Common myeloid progenitor, CD34-positive (primary cell): ENCODE results near the gene SPEF2.
"Not testable (repeated sequence)": the region's sequence is repeated elsewhere in the genome, so short reads cannot be mapped to it uniquely, and the experiment has no call there.

Source experiments
- CTCF ChIA-PET: fragments of 350-600 bp; sonication (Branson Sonifier 250); formaldehyde crosslinking; loops from one replicate; lab custom pipeline; 2021; ENCODE audit warnings: antibody characterized with exemption; lab: Charles Lee
- POLR2A ChIA-PET: fragments of 350-600 bp; sonication (Branson Sonifier 250); formaldehyde crosslinking; loops from one replicate; lab custom pipeline; 2021; ENCODE audit warnings: antibody characterized with exemption; lab: Charles Lee
- DNase-seq, 3 donors: peaks; one replicate each; pipeline versions ENCODE4 v3.0.0 to v3.0.0-alpha.2; 2013
- H3K27ac ChIP-seq, 2 experiments: 1 replicate in 1 of 2; 2 replicates in 1 of 2; pipeline ENCODE4 v1.7.0; 2013; ENCODE audit warnings: inconsistent platforms in 2 of 2, low read length in 2 of 2, mild to moderate bottlenecking in 2 of 2, low read depth in 1 of 2, moderate library complexity in 1 of 2; ENCODE audit not compliant: severe bottlenecking in 2 of 2, insufficient read depth in 1 of 2, poor library complexity in 1 of 2
- H3K27me3 ChIP-seq, 5 experiments: replicated peaks in 2 of 5; 1 replicate in 3 of 5; 2 replicates in 2 of 5; pipeline versions ENCODE4 v1.6.1 to v1.7.0; 2013; ENCODE audit warnings: low read length in 4 of 5, mild to moderate bottlenecking in 2 of 5, moderate library complexity in 2 of 5, inconsistent platforms in 1 of 5; ENCODE audit not compliant: insufficient read depth in 5 of 5, control insufficient read depth in 4 of 5
- H3K36me3 ChIP-seq, 4 experiments: 1 replicate in 2 of 4; 2 replicates in 2 of 4; pipeline versions ENCODE4 v1.6.1 to v1.7.0; 2013; ENCODE audit warnings: low read length in 3 of 4, control low read depth in 1 of 4, mild to moderate bottlenecking in 1 of 4; ENCODE audit not compliant: control insufficient read depth in 4 of 4, insufficient read depth in 4 of 4
- H3K4me1 ChIP-seq, 4 experiments: 1 replicate in 3 of 4; 2 replicates in 1 of 4; pipeline versions ENCODE4 v1.6.1 to v1.7.1; 2013; ENCODE audit warnings: low read length in 3 of 4, mild to moderate bottlenecking in 3 of 4, control low read depth in 1 of 4, inconsistent platforms in 1 of 4, moderate library complexity in 1 of 4; ENCODE audit not compliant: control insufficient read depth in 4 of 4, insufficient read depth in 4 of 4; ENCODE audit errors: control extremely low read depth in 1 of 4
- H3K4me3 ChIP-seq, 7 experiments: 1 replicate in 4 of 7; 2 replicates in 3 of 7; pipeline versions ENCODE4 v1.5.1 to v1.7.0; 2013; ENCODE audit warnings: mild to moderate bottlenecking in 7 of 7, low read length in 6 of 7, moderate library complexity in 6 of 7, inconsistent platforms in 2 of 7, low read depth in 2 of 7, control low read depth in 1 of 7; ENCODE audit not compliant: insufficient read depth in 4 of 7, control insufficient read depth in 1 of 7; ENCODE audit errors: extremely low read depth in 1 of 7
- H3K9me3 ChIP-seq, 5 experiments: 1 replicate in 4 of 5; 2 replicates in 1 of 5; pipeline versions ENCODE4 v1.6.1 to v1.7.1; 2013; ENCODE audit warnings: low read length in 4 of 5, mild to moderate bottlenecking in 2 of 5, inconsistent platforms in 1 of 5, low read depth in 1 of 5, moderate library complexity in 1 of 5; ENCODE audit not compliant: control insufficient read depth in 4 of 5, insufficient read depth in 2 of 5; ENCODE audit errors: control extremely low read depth in 1 of 5
- WGBS: methylation state at CpG from one replicate; pipeline ENCODE4 v1.1.5; 2013; ENCODE audit not compliant: insufficient coverage; 5-methylcytosine and 5-hydroxymethylcytosine counted together

SPEF2 gene

DNA sequence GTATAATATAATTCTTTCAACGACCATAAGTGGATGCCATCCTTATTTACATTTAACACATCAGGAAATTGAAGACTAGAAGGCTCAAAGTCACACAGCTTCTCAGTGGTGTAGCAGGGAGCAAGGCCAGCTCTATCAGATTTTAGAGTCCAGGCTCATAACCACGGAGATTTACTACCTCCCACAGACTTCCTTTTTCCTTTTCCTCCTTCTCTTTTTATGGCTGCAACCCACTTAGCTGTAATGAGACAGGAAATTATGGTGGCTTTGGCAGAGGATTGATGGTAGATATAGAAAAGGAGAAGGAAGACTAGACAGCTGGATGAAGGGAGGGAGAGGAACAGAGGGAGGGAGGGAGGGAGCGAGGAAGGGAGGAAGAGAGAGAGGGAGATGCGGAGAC lies 47.4 kb downstream of the SPEF2 start:
- H3K36me3 ChIP-seq: peaks cover 0 to 7% (median 0%) of the 10 kb centered on the region in 4 experiments
- WGBS: no CpG with 5 or more reads among the region's 4 CpGs
- DNase-seq: peak; percentile 54 to 78 (median 68)
- ChIA-PET POLR2A (interaction anchor here (0.5 to 0.6 kb wide), 2 partner anchors 131 to 182 kb away, joined by 3 read pairs; no protein-coding TSS in a partner anchor), CTCF (interaction anchor here (0.8 to 2.6 kb wide), 5 partner anchors 14 to 261 kb away, joined by 3 to 11 read pairs (median 4); no protein-coding TSS in a partner anchor)
- peak overlapping the region in 1 of 7 experiments; percentile 37 for H3K4me3 ChIP-seq
- no peak overlapping the region for H3K27ac ChIP-seq
- H3K27me3 ChIP-seq: no peaks in the 10 kb centered on the region
- no peaks in the 10 kb centered on the region for H3K9me3 ChIP-seq
- H3K4me1 ChIP-seq: peaks cover 10 to 42% (median 18%) of the 10 kb centered on the region in 4 experiments

DNA sequence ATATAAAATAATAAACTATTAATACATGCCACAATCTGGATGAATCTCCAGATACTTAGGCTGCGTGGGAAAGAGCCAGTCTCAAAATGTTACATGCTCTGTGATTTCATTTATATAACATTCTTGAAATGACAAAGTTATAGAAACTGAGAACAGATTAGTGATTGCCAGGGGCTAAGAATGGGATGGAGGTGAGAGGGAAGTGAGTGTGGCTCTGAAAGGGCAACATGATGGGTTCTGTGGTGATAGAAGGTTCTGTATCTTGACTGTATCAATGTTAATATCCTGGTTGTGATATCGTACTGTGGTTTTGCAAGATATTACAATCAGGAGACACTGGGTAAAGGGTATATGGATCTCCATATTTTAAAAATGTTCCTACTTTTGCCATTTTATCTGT lies 50.7 kb downstream of the SPEF2 start:
- Histone ChIP-seq H3K4me1 (peaks cover 18 to 69% (median 36%) of the 10 kb centered on the region in 4 experiments), H3K9me3 (no peaks in the 10 kb centered on the region), H3K4me3 (no peak overlapping the region), H3K27ac (no peak overlapping the region), H3K36me3 (peaks cover 0 to 5% (median 0%) of the 10 kb centered on the region in 4 experiments), H3K27me3 (no peaks in the 10 kb centered on the region)
- no peak for DNase-seq
- no CpG with 5 or more reads among the region's 2 CpGs for WGBS
- ChIA-PET CTCF (interaction anchor here (2.0 kb wide), 1 partner anchor 256 kb away, joined by 8 read pairs; no protein-coding TSS in a partner anchor), POLR2A (no interaction called here)

DNA sequence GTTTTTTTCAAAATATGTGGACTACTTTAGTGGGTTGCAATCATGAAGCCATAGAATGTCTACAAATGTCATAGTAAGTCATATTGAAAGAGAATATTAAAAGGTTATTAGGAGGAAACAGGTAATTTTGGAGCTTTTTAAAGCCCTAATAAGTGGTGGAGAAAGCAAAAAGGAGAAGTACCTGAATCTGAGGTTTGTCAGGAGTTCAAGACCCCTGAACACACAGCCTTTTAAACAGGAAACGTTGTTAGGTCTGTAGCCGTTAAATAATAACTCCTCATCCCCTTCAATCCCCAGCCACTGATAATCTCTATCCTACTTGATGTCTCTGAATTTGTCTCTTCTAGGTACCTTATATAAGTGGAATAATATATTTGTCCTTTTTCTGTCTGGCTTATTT lies 51.1 kb downstream of the SPEF2 start:
- ChIA-PET POLR2A (no interaction called here), CTCF (interaction anchor here (2.0 kb wide), 1 partner anchor 255 kb away, joined by 8 read pairs; no protein-coding TSS in a partner anchor)
- Histone ChIP-seq H3K36me3 (peaks cover 0 to 5% (median 0%) of the 10 kb centered on the region in 4 experiments), H3K27me3 (no peaks in the 10 kb centered on the region), H3K4me1 (peaks cover 22 to 69% (median 38%) of the 10 kb centered on the region in 4 experiments), H3K9me3 (no peaks in the 10 kb centered on the region), H3K4me3 (no peak overlapping the region), H3K27ac (no peak overlapping the region)
- peak in 2 of 3 donors; percentile 33 to 46 for DNase-seq
- no CpG with 5 or more reads among the region's 2 CpGs for WGBS

DNA sequence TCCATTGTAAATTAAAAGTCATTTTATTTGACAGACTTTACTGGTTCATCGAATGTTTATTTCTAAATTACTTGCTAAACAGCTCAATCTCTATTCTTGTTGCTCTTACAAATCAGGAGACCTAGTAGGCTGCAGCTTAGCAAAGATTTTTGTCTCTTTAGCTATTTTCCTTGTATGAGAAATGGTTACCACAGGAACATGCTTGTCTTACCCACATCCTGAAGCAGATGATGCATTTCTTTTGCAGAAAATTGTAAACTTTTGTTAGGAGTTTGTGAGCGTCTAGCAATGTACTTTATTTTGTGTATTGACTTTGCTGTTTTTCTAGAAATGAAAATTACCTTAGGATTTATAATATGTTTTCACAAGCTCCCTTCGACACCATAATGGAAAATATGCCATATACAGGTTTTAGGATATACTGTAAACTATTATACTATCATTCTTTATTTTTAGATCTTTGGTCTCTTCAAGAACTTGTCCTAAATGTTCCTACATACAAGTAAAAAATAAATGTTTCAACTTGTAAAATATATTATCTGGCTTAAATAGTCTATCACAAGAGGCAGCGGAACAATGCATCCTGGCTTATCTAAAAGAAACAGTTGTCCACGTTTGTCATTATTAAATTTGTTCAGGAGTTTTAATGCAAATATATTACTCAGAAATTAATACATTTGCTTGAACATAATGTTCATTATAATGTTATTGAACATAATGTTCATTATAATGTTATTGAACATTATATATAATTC lies 54.1 kb downstream of the SPEF2 start:
- POLR2A ChIA-PET: interaction anchor here (0.6 kb wide), 1 partner anchor 70 kb away, joined by 6 read pairs; no protein-coding TSS in a partner anchor
- CTCF ChIA-PET: interaction anchor here (2.5 kb wide), 1 partner anchor 21 kb away, joined by 7 read pairs; no protein-coding TSS in a partner anchor
- H3K27me3 ChIP-seq: no peaks in the 10 kb centered on the region
- peaks cover 12 to 62% (median 31%) of the 10 kb centered on the region in 4 experiments for H3K4me1 ChIP-seq
- no peaks in the 10 kb centered on the region for H3K9me3 ChIP-seq
- WGBS: 0% methylated on average over 1 of the region's 5 CpGs
- peak overlapping the region in 2 of 7 experiments; percentile 5 to 24 for H3K4me3 ChIP-seq
- peaks cover 0 to 5% (median 0%) of the 10 kb centered on the region in 4 experiments for H3K36me3 ChIP-seq
- peak in 2 of 3 donors; percentile 73 to 84 for DNase-seq
- no peak overlapping the region for H3K27ac ChIP-seq

DNA sequence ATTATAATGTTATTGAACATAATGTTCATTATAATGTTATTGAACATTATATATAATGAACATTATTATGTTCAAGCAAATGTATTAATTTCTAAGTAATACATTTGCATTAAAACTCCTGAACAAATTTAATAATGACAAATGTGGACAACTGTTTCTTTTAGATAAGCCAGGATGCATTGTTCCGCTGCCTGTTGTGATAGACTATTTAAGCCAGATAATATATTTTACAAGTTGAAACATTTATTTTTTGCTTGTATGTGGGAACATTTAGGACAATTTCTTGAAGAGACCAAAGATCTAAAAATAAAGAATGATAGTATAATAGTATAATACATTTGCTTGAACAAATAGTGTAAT lies 54.6 kb downstream of the SPEF2 start:
- H3K36me3 ChIP-seq, H3K4me3 ChIP-seq, POLR2A ChIA-PET, H3K27ac ChIP-seq, H3K9me3 ChIP-seq, H3K27me3 ChIP-seq, DNase-seq: not testable (repeated sequence)
- CTCF ChIA-PET: interaction anchor here (1.2 to 2.5 kb wide), 5 partner anchors 21 to 254 kb away, joined by 3 to 7 read pairs (median 5); no protein-coding TSS in a partner anchor
- no CpG with 5 or more reads among the region's 1 CpG for WGBS
- H3K4me1 ChIP-seq: peaks cover 12 to 59% (median 31%) of the 10 kb centered on the region in 4 experiments

DNA sequence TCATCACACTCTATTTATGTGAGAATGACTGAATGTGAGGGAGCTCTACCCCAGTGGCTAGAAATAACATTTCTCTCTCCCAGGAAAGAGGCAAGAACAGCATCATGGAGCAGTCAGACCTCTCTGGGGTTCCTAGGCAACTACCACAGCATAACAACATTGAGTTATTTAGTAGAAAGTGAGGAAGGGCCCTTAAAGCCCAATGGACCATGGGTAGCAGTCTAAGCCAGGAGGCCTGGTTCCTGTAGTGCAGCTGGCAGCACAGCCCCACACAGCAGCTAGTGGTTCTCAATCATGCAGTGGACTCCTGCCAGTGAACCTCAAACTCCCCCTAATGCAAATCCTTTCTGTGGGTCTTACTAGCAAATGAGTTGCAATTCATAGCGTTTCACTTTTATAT lies 55.3 kb downstream of the SPEF2 start:
- H3K36me3 ChIP-seq: peaks cover 0 to 2% (median 0%) of the 10 kb centered on the region in 4 experiments
- no peak overlapping the region for H3K4me3 ChIP-seq
- peak overlapping the region in 1 of 2 experiments; percentile 20 for H3K27ac ChIP-seq
- H3K27me3 ChIP-seq: no peaks in the 10 kb centered on the region
- peak in 2 of 3 donors; percentile 76 to 82 for DNase-seq
- H3K4me1 ChIP-seq: peaks cover 12 to 59% (median 31%) of the 10 kb centered on the region in 4 experiments
- WGBS: 20% methylated on average over 1 of the region's 1 CpG
- no peaks in the 10 kb centered on the region for H3K9me3 ChIP-seq
- CTCF ChIA-PET: interaction anchor here (1.0 to 1.7 kb wide), 6 partner anchors 9 to 253 kb away, joined by 3 to 7 read pairs (median 4); no protein-coding TSS in a partner anchor
- POLR2A ChIA-PET: no interaction called here
